GM18505 (cell line): ENCODE results near the gene ATG9A.
A peak's percentile ranks its signal among the peaks of the same experiment; 100 is the strongest.

Experiments
- ATAC-seq: cut with Tn5 transposase; IDR thresholded peaks from one replicate; pipeline ENCODE4 v1.9.1; 2021; ENCODE audit not compliant: unreplicated experiment
- POLR2A ChIP-seq: IDR thresholded peaks from 4 replicates; pipeline ENCODE4 v1.6.1; 2011; ENCODE audit warnings: borderline replicate concordance; ENCODE audit not compliant: insufficient read depth, insufficient read length; ENCODE audit errors: extremely low read depth

The ATG9A gene

DNA sequence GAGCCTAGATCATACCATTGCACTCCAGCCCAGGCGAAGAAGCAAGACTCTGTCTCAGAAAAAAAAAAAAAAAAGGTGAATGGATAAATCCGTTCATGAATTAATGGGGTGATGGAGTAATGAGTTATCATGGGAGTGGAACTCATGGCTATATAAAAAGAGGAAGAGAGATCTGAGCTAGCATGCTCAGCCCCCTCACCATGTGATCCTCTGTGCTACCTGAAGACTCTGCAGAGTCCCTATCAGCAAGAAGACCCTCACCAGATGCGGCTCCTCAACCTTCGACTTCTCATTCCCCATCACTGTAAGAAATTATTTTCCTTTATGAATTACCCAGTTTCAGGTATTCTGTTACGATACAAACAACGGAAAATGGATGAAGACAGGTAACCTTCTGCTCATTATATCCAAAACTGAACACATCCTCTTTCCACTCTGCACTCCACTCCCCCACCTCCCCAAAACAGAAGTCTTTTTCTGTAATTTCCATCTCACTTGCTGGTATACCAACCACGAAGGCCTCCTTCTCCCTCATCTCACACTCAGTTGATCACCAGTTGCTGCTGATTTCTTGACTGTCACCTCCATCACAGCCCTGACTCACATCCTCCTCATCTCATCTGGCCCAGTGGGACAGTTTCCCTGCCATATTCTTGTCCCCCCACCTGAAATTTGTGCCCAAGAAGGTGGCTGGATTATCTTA is 42.5 kb downstream of the ATG9A start:
- no peak for ATAC-seq
- no peak for TF ChIP-seq POLR2A

DNA sequence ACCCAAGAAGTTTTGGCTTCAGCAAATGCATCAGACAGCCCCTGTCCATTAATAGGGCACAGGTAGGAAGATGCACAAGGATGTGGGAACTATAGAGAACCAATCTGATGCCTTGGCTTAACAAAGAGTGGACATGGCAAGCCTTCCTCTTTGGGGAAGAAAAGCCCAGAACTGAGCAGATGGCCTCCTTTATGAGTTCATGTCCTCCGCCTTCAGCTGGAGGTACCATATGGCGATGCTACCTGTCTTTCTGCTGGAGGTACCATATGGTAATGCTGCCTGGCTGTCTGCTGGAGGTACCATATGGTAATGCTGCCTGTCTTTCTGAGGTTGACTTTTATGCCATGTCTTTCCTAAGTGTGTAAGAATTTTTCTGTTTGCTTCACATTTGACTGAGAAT is 45.3 kb downstream of the ATG9A start:
- ATAC-seq, result no peak
- TF ChIP-seq POLR2A, result no peak

- no peak for ATAC-seq
- TF ChIP-seq POLR2A, result no peak
These were observed 46.2 kb downstream of the ATG9A start for GRCh38 chr2:219183151-219183772.

DNA sequence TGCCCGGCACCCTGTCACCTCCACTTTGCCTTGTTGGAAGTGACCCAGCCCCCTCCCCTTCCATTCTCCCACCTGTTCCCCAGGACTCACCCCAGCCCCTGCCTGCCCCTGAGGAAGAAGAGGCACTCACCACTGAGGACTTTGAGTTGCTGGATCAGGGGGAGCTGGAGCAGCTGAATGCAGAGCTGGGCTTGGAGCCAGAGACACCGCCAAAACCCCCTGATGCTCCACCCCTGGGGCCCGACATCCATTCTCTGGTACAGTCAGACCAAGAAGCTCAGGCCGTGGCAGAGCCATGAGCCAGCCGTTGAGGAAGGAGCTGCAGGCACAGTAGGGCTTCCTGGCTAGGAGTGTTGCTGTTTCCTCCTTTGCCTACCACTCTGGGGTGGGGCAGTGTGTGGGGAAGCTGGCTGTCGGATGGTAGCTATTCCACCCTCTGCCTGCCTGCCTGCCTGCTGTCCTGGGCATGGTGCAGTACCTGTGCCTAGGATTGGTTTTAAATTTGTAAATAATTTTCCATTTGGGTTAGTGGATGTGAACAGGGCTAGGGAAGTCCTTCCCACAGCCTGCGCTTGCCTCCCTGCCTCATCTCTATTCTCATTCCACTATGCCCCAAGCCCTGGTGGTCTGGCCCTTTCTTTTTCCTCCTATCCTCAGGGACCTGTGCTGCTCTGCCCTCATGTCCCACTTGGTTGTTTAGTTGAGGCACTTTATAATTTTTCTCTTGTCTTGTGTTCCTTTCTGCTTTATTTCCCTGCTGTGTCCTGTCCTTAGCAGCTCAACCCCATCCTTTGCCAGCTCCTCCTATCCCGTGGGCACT is 46.9 kb downstream of the ATG9A start:
- no peak for TF ChIP-seq POLR2A
- no peak for ATAC-seq

GRCh38 chr2:219181531-219181930 is 47.9 kb downstream of the ATG9A start:
- no peak for ATAC-seq
- TF ChIP-seq POLR2A, result no peak

- ATAC-seq, result no peak
These were observed 48.5 kb downstream of the ATG9A start for GRCh38 chr2:219180961-219181360.

DNA sequence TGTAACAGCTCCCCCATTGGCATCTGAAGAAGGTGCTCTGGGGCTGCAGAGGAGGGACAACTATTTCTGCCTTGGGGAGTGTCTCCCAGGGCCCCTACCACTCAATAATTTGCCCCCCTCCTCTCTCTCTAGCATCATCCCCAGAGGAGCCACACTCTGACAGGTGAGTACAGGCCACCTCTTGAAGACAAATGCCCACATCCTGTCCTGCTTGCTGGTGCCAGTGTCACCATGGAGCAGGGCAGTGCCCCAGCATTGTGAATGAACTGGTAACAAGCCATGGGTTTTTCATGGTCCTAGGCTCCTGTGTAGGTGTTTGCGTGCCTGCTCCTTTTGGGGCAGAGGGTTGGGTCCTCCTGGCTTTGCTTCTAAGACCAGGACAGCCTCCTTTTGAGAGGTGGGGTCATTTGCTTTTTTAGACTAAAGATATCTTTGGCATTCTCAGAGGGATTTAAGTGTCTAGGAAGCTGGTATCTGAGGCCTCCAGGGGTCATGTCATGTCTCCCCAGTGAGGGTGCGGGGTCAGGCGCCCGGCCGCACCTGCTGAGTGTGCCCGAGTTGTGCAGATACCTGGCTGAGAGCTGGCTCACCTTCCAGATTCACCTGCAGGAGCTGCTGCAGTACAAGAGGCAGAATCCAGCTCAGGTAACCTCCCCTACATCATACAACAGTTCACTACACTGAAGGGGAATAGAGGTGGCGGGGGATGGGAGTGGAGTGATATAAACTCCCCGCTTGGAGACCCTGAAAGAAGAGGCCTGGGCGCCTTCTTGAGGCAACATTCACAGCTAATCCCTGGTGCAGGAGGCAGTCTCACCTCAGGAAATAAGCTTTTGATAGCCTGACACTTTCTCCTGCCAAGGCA is 49.6 kb downstream of the ATG9A start:
- ATAC-seq, result no peak
- no peak for TF ChIP-seq POLR2A

More at GRCh38 chr2:219180961-219181360, 48.5 kb downstream of the ATG9A start:
- TF ChIP-seq POLR2A, result no peak

DNA sequence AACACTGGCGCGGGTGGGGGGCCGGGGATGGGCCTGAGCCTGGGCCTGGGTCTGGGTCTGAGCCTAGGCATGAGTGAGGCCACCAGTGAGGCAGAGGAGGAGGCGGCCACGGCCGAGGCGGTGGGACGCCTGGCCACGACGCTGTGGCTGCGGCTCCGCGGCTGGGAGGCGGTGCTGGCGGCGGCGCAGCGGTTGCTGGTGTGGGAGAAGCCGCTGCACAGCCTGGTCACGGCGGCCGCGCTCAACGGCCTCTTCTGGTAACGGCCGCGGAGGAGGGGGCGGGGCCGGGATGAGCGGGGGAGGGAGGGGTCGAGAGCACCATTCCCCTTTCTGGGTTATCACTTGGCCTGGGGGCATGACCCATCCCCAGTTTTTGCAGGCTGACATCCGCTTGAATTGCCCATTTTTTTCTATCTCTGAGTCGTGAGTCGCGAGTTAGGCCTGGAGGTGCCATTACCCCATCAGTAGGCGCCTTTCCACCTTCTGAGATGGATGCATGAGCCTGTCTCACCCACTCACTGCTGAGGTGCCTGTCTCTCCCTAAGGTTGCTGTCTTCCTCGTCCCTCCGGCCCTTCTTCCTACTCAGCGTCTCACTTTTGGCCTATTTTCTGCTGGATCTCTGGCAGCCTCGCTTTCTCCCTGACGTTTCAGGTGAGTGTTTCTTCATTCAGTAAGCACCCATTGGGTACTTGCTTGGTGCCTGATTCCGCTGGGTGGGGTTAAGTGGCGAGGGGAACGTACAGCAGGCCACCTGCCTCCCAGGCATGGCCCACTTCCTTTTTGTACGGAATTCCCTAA is 50.9 kb downstream of the ATG9A start:
- no peak for TF ChIP-seq POLR2A
- peak; percentile 20 for ATAC-seq

GRCh38 chr2:219177552-219178376 is 51.7 kb downstream of the ATG9A start, which contains the start of gene RETREG2:
TSS of gene RETREG2 (plus strand) at chr2:219178275. CDS start at chr2:219178353, 78 bp downstream.
- peak; percentile 42 for ATAC-seq
- TF ChIP-seq POLR2A, result peak; percentile 96

DNA sequence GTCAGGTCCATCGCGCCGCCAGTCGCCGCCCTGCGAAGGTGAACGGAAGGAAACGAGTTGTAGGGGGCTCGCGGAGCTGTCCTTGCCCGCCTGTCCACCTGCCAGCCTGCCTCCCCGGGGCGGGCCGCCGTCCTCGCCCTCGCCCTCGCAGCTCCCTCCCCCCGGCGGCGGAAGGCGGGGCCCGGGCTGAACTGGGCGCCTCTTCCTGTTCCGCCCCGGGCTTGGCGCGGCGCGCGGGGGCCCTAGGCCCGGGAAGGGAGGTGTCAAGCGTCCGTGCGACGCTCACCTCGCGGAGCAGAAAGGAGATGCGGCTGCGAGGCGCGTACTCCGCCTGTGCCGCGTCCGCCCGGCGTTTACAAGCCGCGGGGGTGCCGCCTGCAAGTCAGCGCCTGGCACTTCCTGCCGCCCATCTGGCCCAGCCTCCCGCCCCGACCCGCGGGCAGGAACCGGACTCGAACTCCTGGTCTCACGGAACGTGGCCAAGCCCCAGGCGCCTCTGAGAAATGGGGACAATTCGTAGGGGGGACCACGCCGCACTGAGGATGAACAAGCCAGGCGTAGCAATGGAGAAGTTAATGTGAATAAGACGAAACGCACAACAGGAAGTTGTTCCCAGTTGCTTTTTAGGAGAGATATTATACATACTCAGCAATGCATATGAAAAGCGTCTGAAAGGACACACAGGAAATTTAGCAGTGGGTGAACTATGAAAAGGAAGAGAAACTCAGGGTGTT is 52.5 kb downstream of the ATG9A start, which contains the start of gene CNPPD1:
CNPPD1 (minus strand) TSS at position 108 of the 734 bp plus-strand sequence; CDS start at position 11, 97 bp downstream.
- ATAC-seq, result peak; percentile 66
- peak; percentile 86 for TF ChIP-seq POLR2A
